Naive thymus-derived CD4-positive, alpha-beta T cell (primary cell): Measurements from ENCODE around the gene ASTL. TPM values are rescaled to one million over a fixed set of nuclear protein-coding genes. Genes with fewer than 3 reads are reported as not detected.
"Not testable (repeated sequence)": the region's sequence is repeated elsewhere in the genome, so short reads cannot be mapped to it uniquely, and the experiment has no call there.

Experiments
- ATAC-seq: fragments of 150-1000 bp; cut with Tn5 transposase; 2 replicates; pipeline ENCODE4 v1.10.0; 2021; ENCODE audit warnings: mild to moderate bottlenecking, moderate library complexity
- CTCF ChIA-PET: fragments of 350-600 bp; sonication (Branson Sonifier 250); formaldehyde crosslinking; loops from one replicate; lab custom pipeline; 2021; ENCODE audit warnings: antibody characterized with exemption; lab: Charles Lee
- POLR2A ChIA-PET: fragments of 350-600 bp; sonication (Branson Sonifier 250); formaldehyde crosslinking; loops from one replicate; lab custom pipeline; 2021; ENCODE audit warnings: antibody characterized with exemption, inconsistent platforms; lab: Charles Lee
- DNase-seq, 9 donors: peaks; one replicate each; pipeline versions ENCODE4 v3.0.0 to v3.0.0-alpha.2; 2020 to 2022; ENCODE audit warnings: mixed read lengths in 1 of 9
- H3K27ac ChIP-seq: one replicate; pipeline ENCODE4 v1.7.0; 2013; ENCODE audit warnings: mild to moderate bottlenecking, low read depth, low read length, moderate library complexity
- H3K27me3 ChIP-seq, 2 donors: one replicate each; pipeline ENCODE4 v1.7.0; 2013; ENCODE audit warnings: low read length in 2 of 2, mild to moderate bottlenecking in 2 of 2, moderate library complexity in 2 of 2; ENCODE audit not compliant: control insufficient read depth in 2 of 2, insufficient read depth in 2 of 2
- H3K36me3 ChIP-seq, 3 experiments: 1 replicate in 2 of 3; 2 replicates in 1 of 3; pipeline ENCODE4 v1.7.0; 2013; ENCODE audit warnings: low read length in 3 of 3, mild to moderate bottlenecking in 3 of 3, moderate library complexity in 1 of 3; ENCODE audit not compliant: insufficient read depth in 3 of 3, control insufficient read depth in 2 of 3
- H3K4me1 ChIP-seq, 2 donors: one replicate each; pipeline ENCODE4 v1.7.0; 2013; ENCODE audit warnings: low read length in 2 of 2, mild to moderate bottlenecking in 2 of 2, moderate library complexity in 1 of 2; ENCODE audit not compliant: control insufficient read depth in 2 of 2, insufficient read depth in 2 of 2
- H3K4me3 ChIP-seq: 2 replicates; pipeline ENCODE4 v1.7.0; 2013; ENCODE audit warnings: mild to moderate bottlenecking, low read length
- H3K9me3 ChIP-seq, 3 experiments: 1 replicate in 2 of 3; 2 replicates in 1 of 3; pipeline ENCODE4 v1.7.0; 2013; ENCODE audit warnings: low read length in 3 of 3; ENCODE audit not compliant: control insufficient read depth in 2 of 3
- H3K27ac Mint-ChIP-seq, 9 donors: one replicate each; pipeline ENCODE4 v1.8.0; 2020 to 2022; ENCODE audit warnings: mixed read lengths in 9 of 9, mild to moderate bottlenecking in 8 of 9, moderate library complexity in 5 of 9, inconsistent platforms in 2 of 9
- H3K27me3 Mint-ChIP-seq, 5 donors: one replicate each; pipeline ENCODE4 v1.8.0; 2021 to 2022; ENCODE audit warnings: mixed read lengths in 5 of 5, mild to moderate bottlenecking in 1 of 5
- H3K36me3 Mint-ChIP-seq, 5 donors: one replicate each; pipeline ENCODE4 v1.8.0; 2020 to 2022; ENCODE audit warnings: mixed read lengths in 5 of 5, mild to moderate bottlenecking in 3 of 5, inconsistent platforms in 1 of 5
- H3K4me1 Mint-ChIP-seq, 7 donors: one replicate each; pipeline ENCODE4 v1.8.0; 2020 to 2022; ENCODE audit warnings: mixed read lengths in 7 of 7, mild to moderate bottlenecking in 3 of 7, inconsistent platforms in 1 of 7
- H3K4me3 Mint-ChIP-seq, 10 donors: one replicate each; pipeline ENCODE4 v1.8.0; 2020 to 2022; ENCODE audit warnings: mild to moderate bottlenecking in 10 of 10, mixed read lengths in 10 of 10, moderate library complexity in 6 of 10, inconsistent platforms in 2 of 10
- H3K9me3 Mint-ChIP-seq, 11 donors: one replicate each; pipeline ENCODE4 v1.8.0; 2020 to 2022; ENCODE audit warnings: mixed read lengths in 11 of 11, mild to moderate bottlenecking in 4 of 11, inconsistent platforms in 1 of 11, moderate library complexity in 1 of 11
- intact Hi-C, 2 donors: fragments of 100-400 bp; cut with micrococcal nuclease; formaldehyde crosslinking; loops; one replicate each; pipeline ENCODE4 v1.15.1; 2023
- polyA plus RNA-seq, 2 donors: library from polyadenylated mRNA; unstranded; fragments of 300-500 nt; fragmentation: Illumina TruSeq; gene quantifications; one replicate each; pipeline ENCODE4 v1.2.3, GENCODE V29; 2021
- total RNA-seq, 6 experiments: library from RNA in 5 of 6; stranded (reverse) in 5 of 6; gene quantifications; 1 replicate in 5 of 6; 2 replicates in 1 of 6; pipeline ENCODE4 v1.2.3 and lab custom pipeline; 2021 to 2026

ASTL gene
- total and polyA plus RNA-seq, 7 experiments from 2014 or later: 0.19 to 7.5 (median 0.79) TPM; not detected in 1

DNA sequence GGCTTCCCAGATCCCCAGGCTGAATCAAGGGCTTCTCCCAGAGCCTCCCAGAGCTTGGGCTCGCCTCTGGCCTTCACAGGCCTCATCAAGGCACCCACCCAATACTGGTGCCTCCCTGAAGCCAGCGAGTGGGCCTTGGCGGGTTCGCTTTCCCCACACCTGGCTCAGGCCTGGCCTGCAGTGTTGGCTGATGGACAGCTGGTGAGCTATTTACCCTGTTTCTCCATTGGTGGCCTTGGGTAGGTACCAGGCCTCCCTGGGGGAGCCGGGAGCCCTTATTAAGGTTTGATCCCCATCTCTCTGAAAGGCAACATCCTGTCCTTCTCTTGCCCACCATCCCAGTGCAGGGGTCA lies 25.1 kb upstream of the ASTL start:
- H3K27ac ChIP-seq: peak overlapping the region; percentile 84
- peak overlapping the region in 9 of 10 donors; percentile 48 to 80 (median 73) for H3K4me3 Mint-ChIP-seq
- no peak overlapping the region for H3K4me3 ChIP-seq
- peak overlapping the region; percentile 75 to 98 (median 95) for H3K27ac Mint-ChIP-seq
- no peak for DNase-seq
- no peak for ATAC-seq
- intact Hi-C loops: no loop called here
- CTCF ChIA-PET: interaction anchor here (1.4 to 2.9 kb wide), 4 partner anchors 11 to 24 kb away, joined by 8 to 25 read pairs (median 14); partner anchors contain the start of genes ASTL and DUSP2
- H3K27me3 Mint-ChIP-seq: no peaks in the 10 kb centered on the region
- H3K36me3 ChIP-seq: no peaks in the 10 kb centered on the region
- peaks cover 33 to 60% (median 54%) of the 10 kb centered on the region in 7 donors for H3K4me1 Mint-ChIP-seq
- H3K36me3 Mint-ChIP-seq: peaks cover 0 to 4% (median 0%) of the 10 kb centered on the region in 5 donors
- peaks cover 36 to 68% of the 10 kb centered on the region in 2 donors for H3K4me1 ChIP-seq
- POLR2A ChIA-PET: interaction anchor here (1.4 to 8.6 kb wide), 3 partner anchors 11 to 25 kb away, joined by 5 to 106 read pairs (median 7); partner anchors contain the start of genes ASTL and DUSP2
- no peaks in the 10 kb centered on the region for H3K9me3 ChIP-seq
- H3K9me3 Mint-ChIP-seq: peaks cover 0 to 4% (median 0%) of the 10 kb centered on the region in 11 donors
- no peaks in the 10 kb centered on the region for H3K27me3 ChIP-seq

DNA sequence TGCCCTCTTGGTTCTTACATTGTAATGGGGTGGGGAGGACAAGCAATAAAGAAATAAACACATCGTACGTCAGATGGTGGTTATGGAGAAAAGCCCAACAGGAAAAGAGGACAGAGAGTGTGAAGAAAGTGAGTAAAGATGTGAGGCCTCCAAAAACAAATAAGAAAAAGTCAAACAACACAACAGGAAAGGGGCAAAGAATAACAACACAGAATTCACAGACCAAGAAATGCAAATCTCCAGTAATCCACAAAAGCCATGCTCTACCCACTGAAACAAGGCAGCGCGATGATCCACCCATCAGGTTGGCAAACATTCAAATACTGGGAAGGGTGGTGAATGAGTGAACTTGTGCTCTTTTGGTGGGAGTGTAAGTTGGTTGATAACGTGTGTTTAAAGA lies 23.6 kb upstream of the ASTL start:
- H3K9me3 Mint-ChIP-seq: peaks cover 0 to 4% (median 0%) of the 10 kb centered on the region in 11 donors
- POLR2A ChIA-PET: interaction anchor here (8.6 kb wide), 1 partner anchor 16 kb away, joined by 106 read pairs; the partner anchor contains the start of gene DUSP2
- no peak overlapping the region for H3K4me3 ChIP-seq
- peak overlapping the region; percentile 20 to 97 (median 89) for H3K27ac Mint-ChIP-seq
- H3K4me3 Mint-ChIP-seq: peak overlapping the region in 6 of 10 donors; percentile 7 to 34 (median 14)
- ATAC-seq: no peak
- peaks cover 46 to 73% (median 65%) of the 10 kb centered on the region in 7 donors for H3K4me1 Mint-ChIP-seq
- H3K36me3 ChIP-seq: no peaks in the 10 kb centered on the region
- no peaks in the 10 kb centered on the region for H3K9me3 ChIP-seq
- no peaks in the 10 kb centered on the region for H3K27me3 Mint-ChIP-seq
- DNase-seq: no peak
- H3K27ac ChIP-seq: no peak overlapping the region
- CTCF ChIA-PET: interaction anchor here (0.7 to 2.9 kb wide), 3 partner anchors 23 to 140 kb away, joined by 4 to 25 read pairs (median 5); partner anchors contain the start of gene ASTL
- no peaks in the 10 kb centered on the region for H3K27me3 ChIP-seq
- peaks cover 0 to 4% (median 0%) of the 10 kb centered on the region in 5 donors for H3K36me3 Mint-ChIP-seq
- intact Hi-C loops: no loop called here
- H3K4me1 ChIP-seq: peaks cover 51 to 82% of the 10 kb centered on the region in 2 donors

DNA sequence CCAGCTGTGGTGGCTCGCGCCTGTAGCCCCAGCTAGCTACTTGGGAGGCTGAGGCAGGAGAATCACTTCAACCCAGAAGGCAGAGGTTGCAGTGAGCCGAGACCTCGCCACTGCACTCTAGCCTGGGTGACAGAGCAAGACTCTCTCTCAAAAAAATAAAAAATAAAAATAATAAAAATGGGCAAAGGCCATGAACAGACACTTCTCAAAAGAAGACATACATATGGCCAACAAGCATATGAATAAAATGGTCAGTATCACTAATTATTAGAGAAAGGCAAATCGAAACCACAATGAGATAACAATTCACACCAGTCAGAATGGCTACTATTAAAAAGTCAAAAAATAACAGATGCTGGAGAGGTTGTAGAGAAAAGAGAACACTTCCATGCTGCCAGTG lies 22.1 kb upstream of the ASTL start:
- ChIA-PET POLR2A (interaction anchor here (0.9 to 8.6 kb wide), 4 partner anchors 10 to 17 kb away, joined by 3 to 106 read pairs (median 44); partner anchors contain the start of gene DUSP2), CTCF (interaction anchor here (0.9 to 4.0 kb wide), 3 partner anchors 10 to 21 kb away, joined by 3 to 21 read pairs (median 5); no protein-coding TSS in a partner anchor)
- intact Hi-C loops, H3K36me3 Mint-ChIP-seq, DNase-seq, H3K4me3 ChIP-seq, ATAC-seq, H3K27ac ChIP-seq, H3K9me3 Mint-ChIP-seq, H3K27me3 ChIP-seq, H3K9me3 ChIP-seq, H3K36me3 ChIP-seq, H3K27me3 Mint-ChIP-seq, H3K4me3 Mint-ChIP-seq: not testable (repeated sequence)
- peaks cover 61 to 93% of the 10 kb centered on the region in 2 donors for H3K4me1 ChIP-seq
- peak overlapping the region in 6 of 9 donors; percentile 5 to 97 (median 10) for H3K27ac Mint-ChIP-seq
- peaks cover 58 to 89% (median 80%) of the 10 kb centered on the region in 7 donors for H3K4me1 Mint-ChIP-seq

DNA sequence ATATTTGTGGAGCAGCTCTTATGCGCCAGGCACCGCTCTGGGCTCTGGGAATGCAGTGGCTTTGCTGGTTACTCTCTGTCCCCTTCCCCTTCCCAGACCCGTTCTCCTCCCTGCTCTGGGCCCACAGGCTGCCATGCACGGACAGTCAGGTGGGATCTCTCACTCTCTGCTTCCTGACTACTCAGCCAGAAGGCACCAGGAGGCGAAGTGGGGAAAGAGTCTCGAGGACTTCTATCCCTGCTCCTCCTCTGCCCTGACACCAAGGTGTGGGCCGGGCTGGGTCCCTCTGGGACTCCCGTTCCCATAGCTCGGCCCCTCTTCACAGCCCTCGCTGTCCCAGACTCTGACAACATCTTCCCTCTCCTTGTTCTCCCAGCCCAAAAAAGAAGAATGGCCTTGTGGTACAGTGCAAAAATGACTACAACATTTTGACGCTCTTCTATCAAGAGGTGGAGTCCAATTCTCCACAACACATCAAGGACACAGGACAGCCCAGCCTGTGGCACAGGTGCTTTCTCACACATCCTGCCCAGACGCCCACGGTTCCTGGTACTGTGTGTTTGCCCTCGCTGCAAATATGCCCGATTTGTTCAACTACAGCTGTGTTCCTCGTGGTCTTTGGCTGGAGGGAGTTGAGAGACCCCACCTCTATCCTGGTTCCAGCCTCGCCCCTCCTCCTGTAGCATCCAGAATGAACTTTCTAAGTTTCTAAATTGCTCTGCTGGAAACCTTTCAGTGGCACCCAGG lies 21.0 kb upstream of the ASTL start:
- POLR2A ChIA-PET: interaction anchor here (0.7 to 4.2 kb wide), 6 partner anchors 9 to 21 kb away, joined by 3 to 76 read pairs (median 14); partner anchors contain the start of genes ASTL and DUSP2
- Histone ChIP-seq H3K9me3 (no peaks in the 10 kb centered on the region), H3K4me1 (peaks cover 53 to 84% of the 10 kb centered on the region in 2 donors), H3K4me3 (no peak overlapping the region), H3K27ac (peak overlapping the region; percentile 15), H3K36me3 (no peaks in the 10 kb centered on the region), H3K27me3 (no peaks in the 10 kb centered on the region)
- intact Hi-C loops: no loop called here
- CTCF ChIA-PET: interaction anchor here (0.9 to 4.0 kb wide), 3 partner anchors 9 to 20 kb away, joined by 3 to 21 read pairs (median 5); no protein-coding TSS in a partner anchor
- peak overlapping the region; percentile 53 to 92 (median 69) for H3K4me3 Mint-ChIP-seq
- no peaks in the 10 kb centered on the region for H3K27me3 Mint-ChIP-seq
- H3K9me3 Mint-ChIP-seq: peaks cover 0 to 4% (median 0%) of the 10 kb centered on the region in 11 donors
- peaks cover 49 to 81% (median 72%) of the 10 kb centered on the region in 7 donors for H3K4me1 Mint-ChIP-seq
- ATAC-seq (peak; percentile 39), DNase-seq (peak in 5 of 9 donors; percentile 37 to 44 (median 38))
- peak overlapping the region; percentile 65 to 97 (median 92) for H3K27ac Mint-ChIP-seq
- peaks cover 0 to 4% (median 0%) of the 10 kb centered on the region in 5 donors for H3K36me3 Mint-ChIP-seq

DNA sequence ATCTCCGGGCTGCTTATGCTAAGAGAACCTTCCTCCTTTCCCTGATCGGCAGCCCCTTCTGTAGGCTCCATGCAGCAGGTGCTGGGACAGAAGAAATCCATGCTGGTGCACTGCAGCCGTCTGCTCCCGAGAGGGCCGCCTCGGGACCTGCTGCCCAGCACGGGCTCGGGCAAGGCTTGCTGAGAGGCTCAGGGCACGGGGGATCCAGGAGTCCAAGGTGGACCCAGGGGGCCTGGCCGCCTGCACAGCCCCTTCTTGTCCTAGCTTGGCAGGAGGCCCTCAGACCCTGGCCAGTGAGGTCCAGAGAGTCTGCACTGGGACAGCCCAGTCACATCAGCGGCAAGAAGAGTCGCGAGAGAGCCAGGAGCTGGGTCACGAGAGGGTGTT lies 20.2 kb upstream of the ASTL start:
- H3K27ac Mint-ChIP-seq: peak overlapping the region in 6 of 9 donors; percentile 77 to 97 (median 90)
- peaks cover 47 to 78% (median 66%) of the 10 kb centered on the region in 7 donors for H3K4me1 Mint-ChIP-seq
- Histone ChIP-seq H3K9me3 (no peaks in the 10 kb centered on the region), H3K36me3 (no peaks in the 10 kb centered on the region), H3K27ac (peak overlapping the region; percentile 51), H3K4me3 (peak overlapping the region; percentile 41), H3K4me1 (peaks cover 46 to 77% of the 10 kb centered on the region in 2 donors), H3K27me3 (no peaks in the 10 kb centered on the region)
- CTCF ChIA-PET: interaction anchor here (1.0 to 4.0 kb wide), 2 partner anchors 12 to 16 kb away, joined by 4 to 21 read pairs; no protein-coding TSS in a partner anchor
- ATAC-seq (no peak), DNase-seq (no peak)
- H3K27me3 Mint-ChIP-seq: no peaks in the 10 kb centered on the region
- POLR2A ChIA-PET: interaction anchor here (2.3 to 4.2 kb wide), 4 partner anchors 8 to 17 kb away, joined by 13 to 76 read pairs (median 16); partner anchors contain the start of gene DUSP2
- H3K36me3 Mint-ChIP-seq: peaks cover 0 to 4% (median 0%) of the 10 kb centered on the region in 5 donors
- peaks cover 0 to 4% (median 0%) of the 10 kb centered on the region in 11 donors for H3K9me3 Mint-ChIP-seq
- intact Hi-C loops: loop anchor here in 1 of 2 donors (1.0 kb wide), 1 partner anchor 10 kb away; no protein-coding TSS in a partner anchor
- H3K4me3 Mint-ChIP-seq: peak overlapping the region in 6 of 10 donors; percentile 64 to 92 (median 72)
